Measurements from ENCODE around the gene A1CF.

GRCh38 chr10:50796693-50797092, 88.7 kb downstream of the A1CF start:
- TF ChIP-seq, protein P1, sequence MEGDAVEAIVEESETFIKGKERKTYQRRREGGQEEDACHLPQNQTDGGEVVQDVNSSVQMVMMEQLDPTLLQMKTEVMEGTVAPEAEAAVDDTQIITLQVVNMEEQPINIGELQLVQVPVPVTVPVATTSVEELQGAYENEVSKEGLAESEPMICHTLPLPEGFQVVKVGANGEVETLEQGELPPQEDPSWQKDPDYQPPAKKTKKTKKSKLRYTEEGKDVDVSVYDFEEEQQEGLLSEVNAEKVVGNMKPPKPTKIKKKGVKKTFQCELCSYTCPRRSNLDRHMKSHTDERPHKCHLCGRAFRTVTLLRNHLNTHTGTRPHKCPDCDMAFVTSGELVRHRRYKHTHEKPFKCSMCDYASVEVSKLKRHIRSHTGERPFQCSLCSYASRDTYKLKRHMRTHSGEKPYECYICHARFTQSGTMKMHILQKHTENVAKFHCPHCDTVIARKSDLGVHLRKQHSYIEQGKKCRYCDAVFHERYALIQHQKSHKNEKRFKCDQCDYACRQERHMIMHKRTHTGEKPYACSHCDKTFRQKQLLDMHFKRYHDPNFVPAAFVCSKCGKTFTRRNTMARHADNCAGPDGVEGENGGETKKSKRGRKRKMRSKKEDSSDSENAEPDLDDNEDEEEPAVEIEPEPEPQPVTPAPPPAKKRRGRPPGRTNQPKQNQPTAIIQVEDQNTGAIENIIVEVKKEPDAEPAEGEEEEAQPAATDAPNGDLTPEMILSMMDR (IDR thresholded peaks at IDR 0.05; ENCODE audit: borderline replicate concordance, extremely low read depth, low read length, poor library complexity, severe bottlenecking) = no peak
- no peak for TF ChIP-seq EZH2 (IDR thresholded peaks at IDR 0.05; ENCODE audit: borderline replicate concordance, low read depth, low read length, severe bottlenecking)

All from DND-41 (cell line).